DMS153 treated with DMSO at 0.1 percent for 48 hours (cell line): Measurements from ENCODE around the gene SCGB1C1.

Experiments used
- DNase-seq: peaks from one replicate; lab custom pipeline; 2025; ENCODE audit not compliant: unreplicated experiment; lab: John Stamatoyannopoulos, UW

Gene SCGB1C1

DNA sequence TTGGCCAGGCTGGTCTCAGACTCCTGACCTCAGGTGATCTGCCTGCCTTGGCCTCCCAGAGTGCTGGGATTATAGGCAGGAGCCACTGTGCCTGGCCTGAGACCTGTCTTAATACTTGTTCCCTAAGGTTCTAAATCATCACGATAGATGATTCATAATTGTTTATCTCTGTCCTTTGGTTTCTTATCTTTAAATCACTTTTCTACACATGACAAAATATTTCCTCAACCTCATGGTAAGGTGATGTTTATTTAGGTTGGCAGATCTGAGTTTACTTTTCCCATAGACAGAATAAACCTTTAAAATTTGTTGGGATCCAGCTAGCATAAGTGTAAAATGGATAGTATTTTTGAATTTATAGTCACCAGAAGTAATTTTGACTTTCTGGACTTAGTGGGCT lies 47.4 kb downstream of the SCGB1C1 start:
- no peak for DNase-seq

DNA sequence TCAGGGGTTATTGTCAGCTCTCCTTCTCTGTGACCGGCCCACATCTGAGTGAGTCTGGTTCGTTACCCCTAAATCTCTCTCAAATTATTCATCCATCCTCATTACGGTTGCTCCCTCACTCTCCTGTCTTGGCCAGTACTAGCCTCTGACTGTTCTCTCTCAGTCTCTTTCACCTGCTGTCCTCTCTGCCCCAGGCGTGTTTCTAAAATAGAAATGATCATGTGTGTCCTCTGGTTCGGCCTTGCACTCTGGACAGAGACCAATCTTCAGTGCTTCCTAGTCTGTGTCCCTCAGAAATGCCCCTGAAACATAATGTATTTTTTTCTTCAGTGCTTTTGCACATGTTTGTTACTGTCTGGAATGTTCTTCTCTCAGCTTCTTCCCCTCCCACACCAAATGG lies 48.8 kb downstream of the SCGB1C1 start:
- DNase-seq: no peak
